HepG2 (cell line): ENCODE results near the gene CCND2. TPM values are rescaled to one million over a fixed set of nuclear protein-coding genes. Genes with fewer than 3 reads are reported as not detected.

Experiments used
- CSRNP1 ChIP-seq: sonication (generic); formaldehyde crosslinking; IDR thresholded peaks from 2 replicates; pipeline ENCODE4 v1.8.1; 2023; ENCODE audit warnings: mild to moderate bottlenecking, missing genetic modification reagents
- HNF4G ChIP-seq, 2 experiments: sonication (generic) in 1 of 2; formaldehyde crosslinking in 1 of 2; IDR thresholded peaks; 2 replicates each; pipeline versions ENCODE4 v1.4.0 to v1.6.1; 2011 to 2020; ENCODE audit warnings: borderline replicate concordance in 2 of 2, low read depth in 2 of 2, mild to moderate bottlenecking in 2 of 2, low read length in 1 of 2, missing genetic modification reagents in 1 of 2, moderate library complexity in 1 of 2
- HOXA9 ChIP-seq: sonication (generic); formaldehyde crosslinking; IDR thresholded peaks from 2 replicates; pipeline ENCODE4 v1.8.1; 2022; ENCODE audit warnings: missing genetic modification reagents, mild to moderate bottlenecking, moderate library complexity, borderline replicate concordance
- LCORL ChIP-seq, 2 experiments: fragments of 450-650 bp in 1 of 2; sonication (generic) in 1 of 2; formaldehyde crosslinking in 1 of 2; IDR thresholded peaks; 2 replicates each; pipeline versions ENCODE4 v1.5.0 to v1.6.1; 2017 to 2020; ENCODE audit warnings: antibody characterized with exemption in 1 of 2, missing genetic modification reagents in 1 of 2
- MTA3 ChIP-seq: sonication (generic); formaldehyde crosslinking; IDR thresholded peaks from 2 replicates; pipeline ENCODE4 v1.4.0; 2020; ENCODE audit warnings: missing genetic modification reagents
- RBFOX2 ChIP-seq: fragments of 200-400 bp; formaldehyde crosslinking; IDR thresholded peaks from 2 replicates; pipeline ENCODE4 v1.6.1; 2017; ENCODE audit warnings: low read depth, mild to moderate bottlenecking, low read length
- SNRNP70 ChIP-seq: fragments of 200-400 bp; formaldehyde crosslinking; IDR thresholded peaks from 2 replicates; pipeline ENCODE4 v1.6.1; 2017; ENCODE audit warnings: mild to moderate bottlenecking, low read depth, low read length, moderate library complexity
- SRSF4 ChIP-seq: fragments of 200-400 bp; formaldehyde crosslinking; IDR thresholded peaks from one replicate; pipeline ENCODE4 v1.6.1; 2018; ENCODE audit warnings: mild to moderate bottlenecking, low read depth, low read length, moderate library complexity; ENCODE audit not compliant: poor library complexity, severe bottlenecking
- TFE3 ChIP-seq: IDR thresholded peaks from 2 replicates; pipeline ENCODE4 v1.6.1; 2016
- ZFX ChIP-seq: sonication (generic); formaldehyde crosslinking; IDR thresholded peaks from 2 replicates; pipeline ENCODE4 v1.4.0; 2020; ENCODE audit warnings: mild to moderate bottlenecking, low read depth, missing genetic modification reagents, moderate library complexity
- ZNF264 ChIP-seq: sonication (generic); formaldehyde crosslinking; IDR thresholded peaks from 2 replicates; pipeline ENCODE4 v1.4.0; 2020; ENCODE audit warnings: missing genetic modification reagents
- ZNF574 ChIP-seq: sonication (generic); formaldehyde crosslinking; IDR thresholded peaks from 2 replicates; pipeline ENCODE4 v1.4.0; 2020; ENCODE audit warnings: missing genetic modification reagents
- ZNF597 ChIP-seq: sonication (generic); formaldehyde crosslinking; IDR thresholded peaks from 2 replicates; pipeline ENCODE4 v1.5.0; 2020; ENCODE audit warnings: missing genetic modification reagents
- polyA plus RNA-seq, 8 experiments: library from polyadenylated mRNA; depleted of rRNA in 3 of 8; stranded (reverse) in 7 of 8; unstranded in 1 of 8; fragments of >200 nt; fragmentation: Illumina TruSeq in 4 of 8; extraction: Trizol in 4 of 8; gene quantifications; 2 replicates each; pipeline versions ENCODE4 v1.2.1 to v1.2.3, GENCODE V29; 2011 to 2016; ENCODE audit warnings: low read depth in 4 of 8, missing spikeins in 1 of 8, mixed read lengths in 1 of 8; ENCODE audit not compliant: insufficient read depth in 1 of 8
- total RNA-seq, 5 experiments: library from RNA; depleted of rRNA; stranded (reverse); fragments of >200 nt; fragmentation: Illumina TruSeq; extraction: Trizol; gene quantifications; 2 replicates each; pipeline ENCODE4 v1.2.3, GENCODE V29; 2016; ENCODE audit warnings: low read depth in 1 of 5
- TF ChIP-seq, protein P1 (sequence below): sonication (generic); formaldehyde crosslinking; IDR thresholded peaks from 2 replicates; pipeline ENCODE4 v1.4.0; 2020; ENCODE audit warnings: missing genetic modification reagents
- TF ChIP-seq, protein P2 (sequence below): sonication (generic); formaldehyde crosslinking; IDR thresholded peaks from 2 replicates; pipeline ENCODE4 v1.5.1; 2020; ENCODE audit warnings: missing genetic modification reagents, mild to moderate bottlenecking, borderline replicate concordance

The CCND2 gene
- total and polyA plus RNA-seq, 2 of the 13 experiments (the other 11 are each of a cell fraction or from before 2014, with no cell fraction given) = 0.61 to 1.4 TPM

DNA sequence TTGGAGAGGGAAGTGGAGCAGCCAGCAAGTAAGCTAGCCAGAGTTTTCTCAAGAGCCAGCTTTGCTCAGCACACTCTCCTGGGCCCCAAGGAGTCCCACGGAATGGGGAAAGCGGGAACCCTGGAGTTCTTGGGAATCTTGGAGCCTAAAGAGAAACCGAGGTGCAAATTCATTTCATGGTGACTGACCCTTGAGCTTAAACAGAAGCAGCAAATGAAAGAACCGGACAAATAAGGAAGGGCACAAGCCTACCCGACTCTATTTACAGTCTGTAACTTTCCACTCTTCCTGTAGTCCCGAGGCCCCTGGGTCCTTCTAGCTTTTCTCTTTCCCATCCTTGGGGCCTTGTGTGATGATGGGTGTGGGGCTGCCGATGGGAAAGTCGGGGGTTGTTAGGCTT is 29.3 kb downstream of the CCND2 start (continued):
- TF ChIP-seq, protein P1, sequence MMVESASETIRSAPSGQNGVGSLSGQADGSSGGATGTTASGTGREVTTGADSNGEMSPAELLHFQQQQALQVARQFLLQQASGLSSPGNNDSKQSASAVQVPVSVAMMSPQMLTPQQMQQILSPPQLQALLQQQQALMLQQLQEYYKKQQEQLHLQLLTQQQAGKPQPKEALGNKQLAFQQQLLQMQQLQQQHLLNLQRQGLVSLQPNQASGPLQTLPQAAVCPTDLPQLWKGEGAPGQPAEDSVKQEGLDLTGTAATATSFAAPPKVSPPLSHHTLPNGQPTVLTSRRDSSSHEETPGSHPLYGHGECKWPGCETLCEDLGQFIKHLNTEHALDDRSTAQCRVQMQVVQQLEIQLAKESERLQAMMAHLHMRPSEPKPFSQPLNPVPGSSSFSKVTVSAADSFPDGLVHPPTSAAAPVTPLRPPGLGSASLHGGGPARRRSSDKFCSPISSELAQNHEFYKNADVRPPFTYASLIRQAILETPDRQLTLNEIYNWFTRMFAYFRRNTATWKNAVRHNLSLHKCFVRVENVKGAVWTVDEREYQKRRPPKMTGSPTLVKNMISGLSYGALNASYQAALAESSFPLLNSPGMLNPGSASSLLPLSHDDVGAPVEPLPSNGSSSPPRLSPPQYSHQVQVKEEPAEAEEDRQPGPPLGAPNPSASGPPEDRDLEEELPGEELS (CRISPR knock-in tag) = peak; percentile 33; the same call in 1 of the 2 replicates
- TF ChIP-seq LCORL (IDR thresholded peaks at IDR 0.05) (no peak), LCORL (CRISPR knock-in tag; IDR thresholded peaks at IDR 0.05) (0 out of 2 replicates have a peak, but pooled peaks have one; percentile 11), ZNF597 (CRISPR knock-in tag) (no peak), CSRNP1 (CRISPR knock-in tag) (no peak), MTA3 (no peak), SRSF4 (no peak), TFE3 (CRISPR knock-in tag) (no peak), SNRNP70 (no peak), ZFX (CRISPR knock-in tag) (no peak), HOXA9 (CRISPR knock-in tag) (no peak), HNF4G (IDR thresholded peaks at IDR 0.05; ENCODE audit: borderline replicate concordance, low read depth, low read length) (peak; percentile 57; the same call in 1 of the 2 replicates), HNF4G (CRISPR knock-in tag; IDR thresholded peaks at IDR 0.05; ENCODE audit: borderline replicate concordance, low read depth) (no peak), ZNF574 (CRISPR knock-in tag) (peak; percentile 18; the same call in 1 of the 2 replicates), RBFOX2 (peak; percentile 46; the same call in 1 of the 2 replicates), ZNF264 (CRISPR knock-in tag) (0 out of 2 replicates have a peak, but pooled peaks have one; percentile 32)
- TF ChIP-seq, protein P2, sequence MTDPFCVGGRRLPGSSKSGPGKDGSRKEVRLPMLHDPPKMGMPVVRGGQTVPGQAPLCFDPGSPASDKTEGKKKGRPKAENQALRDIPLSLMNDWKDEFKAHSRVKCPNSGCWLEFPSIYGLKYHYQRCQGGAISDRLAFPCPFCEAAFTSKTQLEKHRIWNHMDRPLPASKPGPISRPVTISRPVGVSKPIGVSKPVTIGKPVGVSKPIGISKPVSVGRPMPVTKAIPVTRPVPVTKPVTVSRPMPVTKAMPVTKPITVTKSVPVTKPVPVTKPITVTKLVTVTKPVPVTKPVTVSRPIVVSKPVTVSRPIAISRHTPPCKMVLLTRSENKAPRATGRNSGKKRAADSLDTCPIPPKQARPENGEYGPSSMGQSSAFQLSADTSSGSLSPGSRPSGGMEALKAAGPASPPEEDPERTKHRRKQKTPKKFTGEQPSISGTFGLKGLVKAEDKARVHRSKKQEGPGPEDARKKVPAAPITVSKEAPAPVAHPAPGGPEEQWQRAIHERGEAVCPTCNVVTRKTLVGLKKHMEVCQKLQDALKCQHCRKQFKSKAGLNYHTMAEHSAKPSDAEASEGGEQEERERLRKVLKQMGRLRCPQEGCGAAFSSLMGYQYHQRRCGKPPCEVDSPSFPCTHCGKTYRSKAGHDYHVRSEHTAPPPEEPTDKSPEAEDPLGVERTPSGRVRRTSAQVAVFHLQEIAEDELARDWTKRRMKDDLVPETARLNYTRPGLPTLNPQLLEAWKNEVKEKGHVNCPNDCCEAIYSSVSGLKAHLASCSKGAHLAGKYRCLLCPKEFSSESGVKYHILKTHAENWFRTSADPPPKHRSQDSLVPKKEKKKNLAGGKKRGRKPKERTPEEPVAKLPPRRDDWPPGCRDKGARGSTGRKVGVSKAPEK = no peak
